H1 (cell line): ENCODE data around the gene MAOA. TPM values are rescaled to one million over a fixed set of nuclear protein-coding genes. Genes with fewer than 3 reads are reported as not detected.

ENCODE experiments used
- BACH1 ChIP-seq: IDR thresholded peaks from 2 replicates; pipeline ENCODE4 v1.6.1; 2012; ENCODE audit warnings: low read length, improper control_type of control experiment
- EP300 ChIP-seq, 2 experiments: IDR thresholded peaks; 1 replicate in 1 of 2; 2 replicates in 1 of 2; pipeline ENCODE4 v1.6.1; 2011 to 2012; ENCODE audit warnings: low read depth in 2 of 2, low read length in 2 of 2, mild to moderate bottlenecking in 2 of 2, borderline replicate concordance in 1 of 2, inconsistent platforms in 1 of 2, moderate library complexity in 1 of 2
- GABPA ChIP-seq: IDR thresholded peaks from 2 replicates; pipeline ENCODE4 v1.6.1; 2011; ENCODE audit warnings: mild to moderate bottlenecking, low read length, moderate library complexity, borderline replicate concordance; ENCODE audit not compliant: insufficient read depth
- RXRA ChIP-seq: IDR thresholded peaks from 2 replicates; pipeline ENCODE4 v1.6.1; 2011; ENCODE audit warnings: low read depth, mild to moderate bottlenecking, low read length, moderate library complexity; ENCODE audit not compliant: insufficient read depth
- TEAD4 ChIP-seq: IDR thresholded peaks from 2 replicates; pipeline ENCODE4 v1.6.1; 2012; ENCODE audit warnings: low read depth, low read length, inconsistent platforms, mixed read lengths
- YY1 ChIP-seq: IDR thresholded peaks from 2 replicates; pipeline ENCODE4 v1.6.1; 2011; ENCODE audit warnings: low read depth, mild to moderate bottlenecking, low read length
- polyA plus RNA-seq, 7 experiments: library from polyadenylated mRNA; depleted of rRNA in 3 of 7; stranded (reverse) in 5 of 7; unstranded in 2 of 7; fragments of >200 nt in 5 of 7; fragments of 200-250 nt in 2 of 7; gene quantifications; 1 replicate in 5 of 7; 2 replicates in 1 of 7; 4 replicates in 1 of 7; pipeline versions ENCODE4 v1.2.1 to v1.2.3, GENCODE V29; 2011 to 2013; ENCODE audit warnings: missing spikeins in 2 of 7, mixed read lengths in 2 of 7
- total RNA-seq: library from RNA; stranded (reverse); fragmentation: NEBNext Ultra II Directional; extraction: Animal tissue kit (Norgen Biotek cat#: 25700); gene quantifications from 2 replicates; pipeline ENCODE4 v1.2.1, GENCODE V29; 2021

MAOA gene
- total and polyA plus RNA-seq, 2 of the 8 experiments (the other 6 are each of a cell fraction or from before 2014, with no cell fraction given): 2.6 to 8.2 TPM

DNA sequence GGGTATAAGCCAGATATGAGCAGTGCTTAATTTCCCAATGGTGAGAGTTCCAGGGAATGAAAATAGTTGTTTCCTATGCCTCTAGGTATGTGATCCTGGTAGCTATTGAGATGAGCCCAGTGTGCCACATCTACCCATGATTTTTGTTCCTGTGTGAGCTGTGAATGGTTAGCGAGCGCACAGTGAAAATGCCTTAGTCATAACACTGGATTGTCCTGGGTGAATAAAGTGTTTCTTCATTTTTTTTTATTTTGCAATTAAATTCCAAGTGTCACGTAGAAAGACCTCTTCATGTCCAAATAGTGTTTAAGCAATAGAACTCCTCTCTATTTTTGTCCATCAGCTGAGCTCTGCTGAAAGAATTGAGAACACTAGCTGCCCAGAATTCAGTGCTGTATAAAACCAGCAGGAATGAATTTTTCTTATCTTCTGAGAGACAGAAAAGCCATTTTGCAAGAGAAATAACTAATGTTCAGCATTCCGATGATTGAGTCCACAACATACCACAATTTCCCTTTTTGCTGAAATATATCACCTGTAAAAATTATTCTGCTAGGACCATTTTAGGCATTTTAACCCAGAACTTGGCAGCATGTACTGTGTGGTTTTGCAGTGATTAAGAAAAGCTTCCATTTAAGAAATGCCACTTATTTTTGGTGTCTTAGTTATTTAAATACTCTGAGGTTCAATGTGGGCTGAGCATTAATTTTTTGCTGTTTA is 5.6 kb downstream of the MAOA start (continued):
- no peak for TF ChIP-seq RXRA
- no peak for TF ChIP-seq YY1
- no peak for TF ChIP-seq BACH1
- no peak for TF ChIP-seq GABPA
- no peak for TF ChIP-seq TEAD4
- no peak for TF ChIP-seq EP300 (IDR thresholded peaks at IDR 0.05; ENCODE audit: borderline replicate concordance in 1 of 2, low read depth in 2 of 2, low read length in 2 of 2)
- TF ChIP-seq, all 59 proteins: peak for 0
